Body of pancreas (tissue), 4 donors: Measurements from ENCODE around the gene ETS2.

Source experiments
- POLR2A ChIP-seq, 3 donors: fragments of 450-650 bp; IDR thresholded peaks; one replicate each; pipeline ENCODE4 v1.6.1; 2016; ENCODE audit warnings: antibody characterized with exemption in 3 of 3, mild to moderate bottlenecking in 2 of 3
- TF ChIP-seq, protein P1 (sequence below), 7 experiments: fragments of 450-650 bp in 4 of 7; fragments of 200-600 bp in 3 of 7; sonication (generic) in 3 of 7; IDR thresholded peaks; one replicate each; pipeline ENCODE4 v1.5.1; 2016 to 2019; ENCODE audit warnings: antibody characterized with exemption in 7 of 7

DNA sequence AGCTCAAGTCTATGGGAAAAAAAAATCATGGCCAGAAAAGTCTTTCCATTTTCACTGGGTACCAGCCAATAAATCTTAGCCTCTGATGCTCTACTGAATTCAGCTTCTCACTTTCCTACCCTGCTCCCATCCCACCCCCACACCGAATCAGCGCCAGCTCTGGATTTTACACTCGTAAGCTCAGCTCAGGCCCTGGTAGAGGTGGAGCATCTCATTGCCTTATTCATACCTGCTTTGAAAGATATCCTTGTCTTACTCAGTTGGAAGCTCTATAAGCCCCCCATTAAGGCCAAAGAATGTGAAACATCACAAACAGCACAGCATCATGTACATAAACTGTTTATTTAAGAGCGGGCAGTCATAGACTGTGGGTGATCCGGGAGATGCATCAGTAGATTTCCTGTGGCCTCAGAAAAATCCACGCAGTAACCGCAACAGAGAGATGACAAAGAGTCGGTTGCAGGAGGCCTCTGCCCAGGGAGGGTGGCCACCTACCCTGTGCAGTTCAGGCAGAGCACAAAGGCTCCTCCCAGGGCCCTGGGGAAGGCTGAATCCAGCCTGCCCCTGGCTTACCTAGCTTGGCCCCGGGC, 36.4 kb upstream of the ETS2 start:
- TF ChIP-seq, protein P1, sequence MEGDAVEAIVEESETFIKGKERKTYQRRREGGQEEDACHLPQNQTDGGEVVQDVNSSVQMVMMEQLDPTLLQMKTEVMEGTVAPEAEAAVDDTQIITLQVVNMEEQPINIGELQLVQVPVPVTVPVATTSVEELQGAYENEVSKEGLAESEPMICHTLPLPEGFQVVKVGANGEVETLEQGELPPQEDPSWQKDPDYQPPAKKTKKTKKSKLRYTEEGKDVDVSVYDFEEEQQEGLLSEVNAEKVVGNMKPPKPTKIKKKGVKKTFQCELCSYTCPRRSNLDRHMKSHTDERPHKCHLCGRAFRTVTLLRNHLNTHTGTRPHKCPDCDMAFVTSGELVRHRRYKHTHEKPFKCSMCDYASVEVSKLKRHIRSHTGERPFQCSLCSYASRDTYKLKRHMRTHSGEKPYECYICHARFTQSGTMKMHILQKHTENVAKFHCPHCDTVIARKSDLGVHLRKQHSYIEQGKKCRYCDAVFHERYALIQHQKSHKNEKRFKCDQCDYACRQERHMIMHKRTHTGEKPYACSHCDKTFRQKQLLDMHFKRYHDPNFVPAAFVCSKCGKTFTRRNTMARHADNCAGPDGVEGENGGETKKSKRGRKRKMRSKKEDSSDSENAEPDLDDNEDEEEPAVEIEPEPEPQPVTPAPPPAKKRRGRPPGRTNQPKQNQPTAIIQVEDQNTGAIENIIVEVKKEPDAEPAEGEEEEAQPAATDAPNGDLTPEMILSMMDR (IDR thresholded peaks at IDR 0.05) = no peak
- TF ChIP-seq POLR2A (IDR thresholded peaks at IDR 0.05) = no peak
